GM12878 (cell line): Measurements from ENCODE around the gene SUSD2. TPM values are rescaled to one million over a fixed set of nuclear protein-coding genes. Genes with fewer than 3 reads are reported as not detected.

Source experiments
- ATAC-seq: fragments of 200-7000 bp; cut with Tn5 transposase; 3 replicates; pipeline ENCODE4 v1.9.1; 2020; ENCODE audit warnings: mild to moderate bottlenecking, moderate library complexity
- BruUV-seq: library from RNA; stranded (reverse); fragments of 400-500 nt; replicated peaks from 2 replicates; lab custom pipeline; 2021; lab: Mats Ljungman, UMichigan
- CTCF ChIA-PET: fragments of 300-600 bp; sonication (Branson Sonifier 250); formaldehyde crosslinking; extraction: SDS; loops from one replicate; lab custom pipeline; 2021; ENCODE audit warnings: inconsistent platforms; lab: Yijun Ruan, JAX
- POLR2A ChIA-PET: fragments of 350-600 bp; formaldehyde crosslinking; extraction: SDS; loops from one replicate; lab custom pipeline; 2021; ENCODE audit warnings: inconsistent platforms; lab: Charles Lee
- RAD21 ChIA-PET: fragments of 300-600 bp; sonication (Branson Sonifier 250); formaldehyde crosslinking; loops from one replicate; lab custom pipeline; 2023; ENCODE audit warnings: antibody characterized with exemption; ENCODE audit not compliant: unreplicated experiment; lab: Charles Lee
- SMC1A ChIA-PET: fragments of 300-600 bp; sonication (Branson Sonifier 250); formaldehyde crosslinking; loops from one replicate; lab custom pipeline; 2023; ENCODE audit not compliant: unreplicated experiment, uncharacterized antibody; lab: Charles Lee
- DNase-seq: peaks from one replicate; pipeline ENCODE4 v3.0.0-alpha.2; 2011; ENCODE audit warnings: low read depth, low spot score
- FAIRE-seq: peaks from 3 replicates; lab custom pipeline; 2011; peaks lifted over from hg19 to GRCh38; lab: Jason Lieb, UNC
- H2AFZ ChIP-seq: 2 replicates; pipeline ENCODE4 v1.6.0; 2011; ENCODE audit warnings: low read depth, low read length, control low read depth; ENCODE audit not compliant: control insufficient read depth
- H3K27ac ChIP-seq: 2 replicates; pipeline ENCODE4 v1.5.1; 2011; ENCODE audit warnings: control low read depth; ENCODE audit not compliant: control insufficient read depth, insufficient read depth
- H3K27me3 ChIP-seq, 2 experiments: replicated peaks in 1 of 2; 2 replicates each; pipeline versions ENCODE4 v1.6.0 to v1.6.1; 2011; ENCODE audit warnings: low read length in 1 of 2; ENCODE audit not compliant: control insufficient read depth in 2 of 2, insufficient read depth in 2 of 2
- H3K36me3 ChIP-seq, 2 experiments: 2 replicates each; pipeline ENCODE4 v1.5.1; 2011; ENCODE audit warnings: low read length in 1 of 2; ENCODE audit not compliant: control insufficient read depth in 2 of 2, insufficient read depth in 2 of 2
- H3K4me1 ChIP-seq: 2 replicates; pipeline ENCODE4 v1.6.1; 2011; ENCODE audit warnings: mild to moderate bottlenecking, low read length, moderate library complexity, mixed read lengths; ENCODE audit not compliant: control insufficient read depth, insufficient read depth
- H3K4me2 ChIP-seq: 2 replicates; pipeline ENCODE4 v1.6.0; 2011; ENCODE audit warnings: control low read depth; ENCODE audit not compliant: control insufficient read depth, insufficient read depth
- H3K4me3 ChIP-seq: fragments of 200-600 bp; sonication (generic); 2 replicates; pipeline ENCODE4 v1.5.1; 2016
- H3K79me2 ChIP-seq: 2 replicates; pipeline ENCODE4 v1.6.0; 2011; ENCODE audit warnings: low read length; ENCODE audit not compliant: control insufficient read depth, insufficient read depth
- H3K9ac ChIP-seq: 2 replicates; pipeline ENCODE4 v1.8.0; 2011; ENCODE audit warnings: low read length, control low read depth, mixed read lengths; ENCODE audit not compliant: control insufficient read depth, insufficient read depth
- H3K9me3 ChIP-seq: replicated peaks from 3 replicates; pipeline ENCODE4 v1.5.1; 2011; ENCODE audit warnings: mild to moderate bottlenecking, low read length; ENCODE audit not compliant: control insufficient read depth, insufficient read depth
- H4K20me1 ChIP-seq: 2 replicates; pipeline ENCODE4 v1.6.0; 2011; ENCODE audit not compliant: control insufficient read depth, insufficient read depth
- BMI1 ChIP-seq: fragments of 450-650 bp; IDR thresholded peaks from 2 replicates; pipeline ENCODE4 v1.6.1; 2016; ENCODE audit warnings: mild to moderate bottlenecking, moderate library complexity, borderline replicate concordance
- CBX3 ChIP-seq: fragments of 200-600 bp; sonication (generic); IDR thresholded peaks from 2 replicates; pipeline ENCODE4 v1.6.1; 2016; ENCODE audit warnings: low read depth, borderline replicate concordance
- CBX5 ChIP-seq: sonication (generic); IDR thresholded peaks from 2 replicates; pipeline ENCODE4 v1.6.1; 2016; ENCODE audit warnings: low read depth, moderate library complexity, mild to moderate bottlenecking, inconsistent platforms
- ETV6 ChIP-seq, 2 experiments: fragments of 450-650 bp in 1 of 2; IDR thresholded peaks in 1 of 2; conservative IDR thresholded peaks in 1 of 2; 2 replicates each; pipeline ENCODE4 v1.6.1; 2014; ENCODE audit warnings: antibody characterized with exemption in 1 of 2, borderline replicate concordance in 1 of 2, low read depth in 1 of 2, mild to moderate bottlenecking in 1 of 2, moderate library complexity in 1 of 2
- FOS ChIP-seq: IDR thresholded peaks from 3 replicates; pipeline ENCODE4 v1.6.1; 2011; ENCODE audit warnings: borderline replicate concordance; ENCODE audit not compliant: insufficient read length; ENCODE audit errors: extremely low read depth
- JUND ChIP-seq: IDR thresholded peaks from 2 replicates; pipeline ENCODE4 v1.6.1; 2012; ENCODE audit warnings: low read depth, mild to moderate bottlenecking, low read length, improper control_type of control experiment, moderate library complexity
- MYB ChIP-seq: fragments of 150-350 bp; IDR thresholded peaks from 2 replicates; pipeline ENCODE4 v1.6.1; 2014; ENCODE audit warnings: mild to moderate bottlenecking, low read depth, low read length, borderline replicate concordance
- MYC ChIP-seq: IDR thresholded peaks from 2 replicates; pipeline ENCODE4 v1.6.1; 2011; ENCODE audit warnings: mild to moderate bottlenecking, low read length, moderate library complexity, inconsistent platforms; ENCODE audit not compliant: insufficient read depth, insufficient replicate concordance, insufficient read length, severe bottlenecking
- RAD21 ChIP-seq: IDR thresholded peaks from 2 replicates; pipeline ENCODE4 v1.6.1; 2011; ENCODE audit warnings: mild to moderate bottlenecking, low read depth, low read length, moderate library complexity; ENCODE audit not compliant: insufficient read depth
- WRNIP1 ChIP-seq: IDR thresholded peaks from 2 replicates; pipeline ENCODE4 v1.6.1; 2011; ENCODE audit warnings: low read depth, low read length, improper control_type of control experiment, borderline replicate concordance
- ZBED1 ChIP-seq: IDR thresholded peaks from 2 replicates; pipeline ENCODE4 v1.6.1; 2016; ENCODE audit warnings: borderline replicate concordance
- WGBS: methylation state at CpG from one replicate; pipeline ENCODE4 v1.1.6; 2016; ENCODE audit warnings: low lambda C conversion rate; ENCODE audit not compliant: insufficient replicate concordance, insufficient coverage; ENCODE audit errors: missing lambda C conversion rate; 5-methylcytosine and 5-hydroxymethylcytosine counted together
- in situ Hi-C: fragments of 300-500 bp; cut with MboI; formaldehyde crosslinking; loops from 9 replicates; pipeline ENCODE4 v1.14.3; 2018; ENCODE audit warnings: mixed read lengths
- intact Hi-C: fragments of 100-400 bp; cut with micrococcal nuclease; formaldehyde crosslinking; loops from one replicate; pipeline ENCODE4 v1.14.2; 2022; ENCODE audit not compliant: unreplicated experiment
- polyA plus RNA-seq, 11 experiments: library from polyadenylated mRNA; depleted of rRNA in 4 of 11; unstranded in 6 of 11; stranded (reverse) in 5 of 11; fragments of >200 nt; fragmentation: Nextera tagmentation in 4 of 11; fragmentation: Illumina TruSeq in 1 of 11; extraction: Ambion mirVana in 4 of 11; extraction: Trizol in 1 of 11; gene quantifications; 1 replicate in 1 of 11; 2 replicates in 10 of 11; pipeline versions ENCODE4 v1.2.1 to v1.2.3, GENCODE V29; 2011 to 2016; ENCODE audit warnings: inconsistent platforms in 2 of 11, missing spikeins in 2 of 11, low read depth in 1 of 11
- total RNA-seq, 4 experiments: library from RNA; depleted of rRNA in 3 of 4; stranded (reverse); fragments of >200 nt in 3 of 4; fragmentation: Illumina TruSeq in 1 of 4; extraction: Trizol in 1 of 4; gene quantifications; 2 replicates each; pipeline versions ENCODE4 v1.2.1 to v1.2.3, GENCODE V29; 2013 to 2021
- TF ChIP-seq, protein P1 (sequence below), 3 experiments: IDR thresholded peaks in 2 of 3; conservative IDR thresholded peaks in 1 of 3; 2 replicates each; pipeline ENCODE4 v1.5.1; 2011; ENCODE audit warnings: low read depth in 3 of 3, low read length in 3 of 3, mild to moderate bottlenecking in 3 of 3, control low read depth in 2 of 3, moderate library complexity in 2 of 3, inconsistent platforms in 1 of 3, mixed read lengths in 1 of 3; ENCODE audit not compliant: control insufficient read depth in 2 of 3, insufficient read depth in 1 of 3; ENCODE audit errors: extremely low read depth in 1 of 3
- TF ChIP-seq, protein P2 (sequence below): fragments of 450-650 bp; IDR thresholded peaks from 2 replicates; pipeline ENCODE4 v1.6.1; 2017; ENCODE audit warnings: borderline replicate concordance
- TF ChIP-seq, protein P3 (sequence below): IDR thresholded peaks from 2 replicates; pipeline ENCODE4 v1.6.1; 2012; ENCODE audit warnings: low read depth, low read length, improper control_type of control experiment
- TF ChIP-seq, protein P4 (sequence below): fragments of 450-650 bp; formaldehyde crosslinking; IDR thresholded peaks from 2 replicates; pipeline ENCODE4 v1.4.0; 2022; ENCODE audit warnings: mild to moderate bottlenecking, moderate library complexity

SUSD2 gene
- total and polyA plus RNA-seq, 10 of the 15 experiments (the other 5 are each of a cell fraction or from before 2014, with no cell fraction given): 0.04 to 0.31 (median 0.11) TPM; not detected in 5

DNA sequence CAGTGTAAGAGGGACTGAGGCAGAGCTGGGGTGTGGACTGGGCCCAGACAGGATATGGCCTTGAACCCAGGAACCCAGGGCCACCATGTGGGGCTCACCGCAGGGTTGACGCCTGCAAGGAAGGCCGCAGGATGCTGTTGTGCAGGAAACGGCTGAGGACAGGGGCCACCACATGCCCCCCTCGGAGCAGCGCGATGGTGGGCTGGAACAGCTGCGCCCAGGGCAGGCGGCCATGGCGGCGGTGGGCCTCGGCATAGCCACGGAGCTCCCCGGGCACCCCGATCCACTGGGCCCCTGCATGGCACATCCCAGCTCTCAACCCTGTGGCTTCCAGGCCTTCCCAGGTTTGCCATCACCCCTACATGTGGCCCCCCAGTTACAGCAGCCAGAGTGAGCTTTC lies 51.4 kb downstream of the SUSD2 start (continued):
- TF ChIP-seq, protein P1, sequence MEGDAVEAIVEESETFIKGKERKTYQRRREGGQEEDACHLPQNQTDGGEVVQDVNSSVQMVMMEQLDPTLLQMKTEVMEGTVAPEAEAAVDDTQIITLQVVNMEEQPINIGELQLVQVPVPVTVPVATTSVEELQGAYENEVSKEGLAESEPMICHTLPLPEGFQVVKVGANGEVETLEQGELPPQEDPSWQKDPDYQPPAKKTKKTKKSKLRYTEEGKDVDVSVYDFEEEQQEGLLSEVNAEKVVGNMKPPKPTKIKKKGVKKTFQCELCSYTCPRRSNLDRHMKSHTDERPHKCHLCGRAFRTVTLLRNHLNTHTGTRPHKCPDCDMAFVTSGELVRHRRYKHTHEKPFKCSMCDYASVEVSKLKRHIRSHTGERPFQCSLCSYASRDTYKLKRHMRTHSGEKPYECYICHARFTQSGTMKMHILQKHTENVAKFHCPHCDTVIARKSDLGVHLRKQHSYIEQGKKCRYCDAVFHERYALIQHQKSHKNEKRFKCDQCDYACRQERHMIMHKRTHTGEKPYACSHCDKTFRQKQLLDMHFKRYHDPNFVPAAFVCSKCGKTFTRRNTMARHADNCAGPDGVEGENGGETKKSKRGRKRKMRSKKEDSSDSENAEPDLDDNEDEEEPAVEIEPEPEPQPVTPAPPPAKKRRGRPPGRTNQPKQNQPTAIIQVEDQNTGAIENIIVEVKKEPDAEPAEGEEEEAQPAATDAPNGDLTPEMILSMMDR (IDR thresholded peaks at IDR 0.05 in 2 of 3, conservative IDR thresholded peaks at IDR 0.05 in 1 of 3; ENCODE audit: control insufficient read depth in 2 of 3, extremely low read depth in 1 of 3, insufficient read depth in 1 of 3, low read depth in 3 of 3, low read length in 3 of 3): no peak
- no peak for TF ChIP-seq CBX5

DNA sequence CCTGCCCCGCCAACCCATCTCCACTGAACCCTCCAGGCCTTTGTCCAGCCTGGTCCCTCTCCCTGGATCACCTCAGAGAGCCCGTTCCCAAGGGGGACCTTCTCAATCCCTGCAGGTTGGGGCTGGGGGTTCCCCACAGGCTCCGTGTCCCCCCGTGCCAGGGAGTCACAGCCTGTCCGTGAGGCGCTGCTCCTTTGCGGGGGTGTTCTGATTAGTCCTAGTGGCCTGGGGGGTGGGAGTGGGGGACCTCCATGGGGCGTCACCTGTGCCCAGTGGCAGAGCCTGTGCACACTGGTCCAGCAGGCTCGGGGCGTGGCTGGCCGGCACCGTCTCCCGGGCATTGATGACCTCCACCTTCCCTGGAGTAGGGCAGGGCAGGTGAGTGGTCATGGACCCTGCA lies 51.9 kb downstream of the SUSD2 start:
- ChIA-PET SMC1A (no interaction called here), RAD21 (no interaction called here), POLR2A (no interaction called here), CTCF (interaction anchor here (0.7 to 3.7 kb wide), 2 partner anchors 9 to 76 kb away, joined by 3 to 21 read pairs; no protein-coding TSS in a partner anchor)
- H3K4me2 ChIP-seq: no peak overlapping the region
- TF ChIP-seq RAD21 (no peak), BMI1 (no peak), MYB (no peak), JUND (no peak), WRNIP1 (no peak), ZBED1 (no peak), FOS (no peak), CBX3 (no peak), MYC (no peak), ETV6 (conservative IDR thresholded peaks at IDR 0.05 in 1 of 2, IDR thresholded peaks at IDR 0.05 in 1 of 2; ENCODE audit: borderline replicate concordance in 1 of 2, low read depth in 1 of 2) (no peak)
- TF ChIP-seq, protein P2, sequence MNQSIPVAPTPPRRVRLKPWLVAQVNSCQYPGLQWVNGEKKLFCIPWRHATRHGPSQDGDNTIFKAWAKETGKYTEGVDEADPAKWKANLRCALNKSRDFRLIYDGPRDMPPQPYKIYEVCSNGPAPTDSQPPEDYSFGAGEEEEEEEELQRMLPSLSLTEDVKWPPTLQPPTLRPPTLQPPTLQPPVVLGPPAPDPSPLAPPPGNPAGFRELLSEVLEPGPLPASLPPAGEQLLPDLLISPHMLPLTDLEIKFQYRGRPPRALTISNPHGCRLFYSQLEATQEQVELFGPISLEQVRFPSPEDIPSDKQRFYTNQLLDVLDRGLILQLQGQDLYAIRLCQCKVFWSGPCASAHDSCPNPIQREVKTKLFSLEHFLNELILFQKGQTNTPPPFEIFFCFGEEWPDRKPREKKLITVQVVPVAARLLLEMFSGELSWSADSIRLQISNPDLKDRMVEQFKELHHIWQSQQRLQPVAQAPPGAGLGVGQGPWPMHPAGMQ: no peak
- TF ChIP-seq, protein P3, sequence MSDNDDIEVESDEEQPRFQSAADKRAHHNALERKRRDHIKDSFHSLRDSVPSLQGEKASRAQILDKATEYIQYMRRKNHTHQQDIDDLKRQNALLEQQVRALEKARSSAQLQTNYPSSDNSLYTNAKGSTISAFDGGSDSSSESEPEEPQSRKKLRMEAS: no peak
- TF ChIP-seq, protein P4, sequence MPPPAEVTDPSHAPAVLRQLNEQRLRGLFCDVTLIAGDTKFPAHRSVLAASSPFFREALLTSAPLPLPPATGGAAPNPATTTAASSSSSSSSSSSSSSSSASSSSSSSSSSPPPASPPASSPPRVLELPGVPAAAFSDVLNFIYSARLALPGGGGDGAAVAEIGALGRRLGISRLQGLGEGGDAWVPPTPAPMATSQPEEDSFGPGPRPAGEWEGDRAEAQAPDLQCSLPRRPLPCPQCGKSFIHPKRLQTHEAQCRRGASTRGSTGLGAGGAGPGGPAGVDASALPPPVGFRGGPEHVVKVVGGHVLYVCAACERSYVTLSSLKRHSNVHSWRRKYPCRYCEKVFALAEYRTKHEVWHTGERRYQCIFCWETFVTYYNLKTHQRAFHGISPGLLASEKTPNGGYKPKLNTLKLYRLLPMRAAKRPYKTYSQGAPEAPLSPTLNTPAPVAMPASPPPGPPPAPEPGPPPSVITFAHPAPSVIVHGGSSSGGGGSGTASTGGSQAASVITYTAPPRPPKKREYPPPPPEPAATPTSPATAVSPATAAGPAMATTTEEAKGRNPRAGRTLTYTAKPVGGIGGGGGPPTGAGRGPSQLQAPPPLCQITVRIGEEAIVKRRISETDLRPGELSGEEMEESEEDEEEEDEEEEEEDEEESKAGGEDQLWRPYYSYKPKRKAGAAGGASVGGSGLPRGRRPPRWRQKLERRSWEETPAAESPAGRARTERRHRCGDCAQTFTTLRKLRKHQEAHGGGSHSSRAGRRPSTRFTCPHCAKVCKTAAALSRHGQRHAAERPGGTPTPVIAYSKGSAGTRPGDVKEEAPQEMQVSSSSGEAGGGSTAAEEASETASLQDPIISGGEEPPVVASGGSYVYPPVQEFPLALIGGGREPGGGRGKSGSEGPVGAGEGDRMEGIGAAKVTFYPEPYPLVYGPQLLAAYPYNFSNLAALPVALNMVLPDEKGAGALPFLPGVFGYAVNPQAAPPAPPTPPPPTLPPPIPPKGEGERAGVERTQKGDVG (CRISPR knock-in tag): no peak
- no peaks in the 10 kb centered on the region for H3K4me1 ChIP-seq
- BruUV-seq: no TSS peak
- no peaks in the 10 kb centered on the region for H3K27me3 ChIP-seq
- no peaks in the 10 kb centered on the region for H4K20me1 ChIP-seq
- H2AFZ ChIP-seq: no peak overlapping the region
- no peak for DNase-seq
- intact Hi-C loops: no loop called here
- H3K27ac ChIP-seq: no peak overlapping the region
- in situ Hi-C loops: no loop called here
- 70% methylated on average over 13 of the region's 13 CpGs for WGBS
- H3K79me2 ChIP-seq: no peaks in the 10 kb centered on the region
- H3K36me3 ChIP-seq: no peaks in the 10 kb centered on the region
- no peak overlapping the region for H3K4me3 ChIP-seq
- no peak overlapping the region for H3K9ac ChIP-seq
- H3K9me3 ChIP-seq: no peaks in the 10 kb centered on the region
- no peak for ATAC-seq
- no peak for FAIRE-seq
